ENCODE data around the gene YJU2.
"Not testable (repeated sequence)": the region's sequence is repeated elsewhere in the genome, so short reads cannot be mapped to it uniquely, and the experiment has no call there.

The YJU2 gene

DNA sequence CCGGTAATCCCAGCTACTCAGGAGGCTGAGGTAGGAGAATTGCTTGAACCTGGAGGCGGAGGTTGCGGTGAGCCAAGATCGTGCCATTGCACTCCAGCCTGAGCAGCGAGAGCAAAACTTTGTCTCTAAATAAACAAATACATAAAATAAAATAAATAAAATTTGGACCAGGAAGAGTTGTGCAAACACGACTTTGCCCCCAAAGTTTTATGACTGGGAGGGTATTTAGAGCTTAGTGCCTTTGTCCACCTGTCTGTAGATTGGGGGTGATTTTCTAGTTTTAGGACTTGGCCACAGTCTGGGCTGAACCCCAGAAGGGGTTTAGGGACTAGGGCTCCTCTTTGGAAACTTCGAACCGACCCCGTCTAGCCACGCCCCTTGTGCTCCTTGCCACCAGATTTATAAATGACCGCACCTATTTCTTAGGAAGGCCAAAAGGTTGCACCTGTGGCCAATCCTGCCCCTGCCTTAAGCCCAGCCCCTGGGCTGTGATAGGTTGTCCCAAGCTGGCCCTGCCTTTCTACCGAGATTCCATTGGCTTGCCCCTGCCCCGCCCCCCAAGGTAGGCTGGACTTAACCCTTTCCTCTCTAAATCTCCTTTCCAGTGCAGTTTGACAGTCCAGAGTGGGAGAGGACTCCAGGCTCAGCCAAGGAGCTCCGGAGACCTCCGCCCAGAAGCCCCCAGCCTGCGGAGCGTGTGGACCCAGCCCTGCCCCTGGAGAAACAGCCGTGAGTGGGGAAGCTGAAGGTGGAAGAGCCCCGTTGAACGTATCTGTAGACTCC, 37.5 kb downstream of the YJU2 start:
- no peaks in the 10 kb centered on the region for H3K9me3 ChIP-seq (ENCODE audit: control insufficient read depth, insufficient read depth, low read length)
- TF ChIP-seq CTCF (IDR thresholded peaks at IDR 0.05; ENCODE audit: low read depth, low read length, poor library complexity, severe bottlenecking), result no peak
- no peak for TF ChIP-seq EZH2phosphoT487 (IDR thresholded peaks at IDR 0.05; ENCODE audit: borderline replicate concordance, low read length)
- no peaks in the 10 kb centered on the region for H3F3A ChIP-seq (ENCODE audit: control insufficient read depth, insufficient read depth)
- no peaks in the 10 kb centered on the region for H4K20me1 ChIP-seq (ENCODE audit: control insufficient read depth, insufficient read depth, low read depth, low read length)
- H3K4me3 ChIP-seq (ENCODE audit: low read length), result no peak overlapping the region
- no peaks in the 10 kb centered on the region for H3K36me3 ChIP-seq (ENCODE audit: control insufficient read depth, low read length)
- H3K4me1 ChIP-seq (ENCODE audit: control insufficient read depth, low read length), result no peaks in the 10 kb centered on the region
- H3K4me2 ChIP-seq (ENCODE audit: low read length), result no peak overlapping the region
- H3K27me3 ChIP-seq (ENCODE audit: control insufficient read depth, low read length), result no peaks in the 10 kb centered on the region
- no peak overlapping the region for H3K27ac ChIP-seq (ENCODE audit: low read depth, low read length)
- H3K79me2 ChIP-seq (ENCODE audit: control insufficient read depth, low read length), result no peaks in the 10 kb centered on the region
- H3K9me2 ChIP-seq (replicated peaks; ENCODE audit: control insufficient read depth, low read length), result no peaks in the 10 kb centered on the region

- no peaks in the 10 kb centered on the region for H3K36me3 ChIP-seq (ENCODE audit: control insufficient read depth, low read length)
- H3K9me3 ChIP-seq (ENCODE audit: control insufficient read depth, insufficient read depth, low read length), result no peaks in the 10 kb centered on the region
- no peaks in the 10 kb centered on the region for H3K27me3 ChIP-seq (ENCODE audit: control insufficient read depth, low read length)
- H3K4me3 ChIP-seq (ENCODE audit: low read length), result no peak overlapping the region
- no peaks in the 10 kb centered on the region for H3K4me1 ChIP-seq (ENCODE audit: control insufficient read depth, low read length)
- no peak overlapping the region for H3K4me2 ChIP-seq (ENCODE audit: low read length)
- H3K27ac ChIP-seq (ENCODE audit: low read depth, low read length), result no peak overlapping the region
- no peaks in the 10 kb centered on the region for H3K9me2 ChIP-seq (replicated peaks; ENCODE audit: control insufficient read depth, low read length)
- H3F3A ChIP-seq (ENCODE audit: control insufficient read depth, insufficient read depth), result no peaks in the 10 kb centered on the region
- H3K79me2 ChIP-seq (ENCODE audit: control insufficient read depth, low read length), result no peaks in the 10 kb centered on the region
- TF ChIP-seq CTCF (IDR thresholded peaks at IDR 0.05; ENCODE audit: low read depth, low read length, poor library complexity, severe bottlenecking), result no peak
- TF ChIP-seq EZH2phosphoT487 (IDR thresholded peaks at IDR 0.05; ENCODE audit: borderline replicate concordance, low read length), result no peak
- no peaks in the 10 kb centered on the region for H4K20me1 ChIP-seq (ENCODE audit: control insufficient read depth, insufficient read depth, low read depth, low read length)
Observed at GRCh38 chr19:4284974-4285373, 38.1 kb downstream of the YJU2 start.

GRCh38 chr19:4286141-4286540, 39.3 kb downstream of the YJU2 start:
- H3K27me3 ChIP-seq (ENCODE audit: control insufficient read depth, low read length); H3F3A ChIP-seq (ENCODE audit: control insufficient read depth, insufficient read depth); H3K4me3 ChIP-seq (ENCODE audit: low read length); H3K4me1 ChIP-seq (ENCODE audit: control insufficient read depth, low read length); H3K79me2 ChIP-seq (ENCODE audit: control insufficient read depth, low read length); H3K9me2 ChIP-seq (replicated peaks; ENCODE audit: control insufficient read depth, low read length); H3K4me2 ChIP-seq (ENCODE audit: low read length); H3K9me3 ChIP-seq (ENCODE audit: control insufficient read depth, insufficient read depth, low read length); H3K36me3 ChIP-seq (ENCODE audit: control insufficient read depth, low read length); H3K27ac ChIP-seq (ENCODE audit: low read depth, low read length); H4K20me1 ChIP-seq (ENCODE audit: control insufficient read depth, insufficient read depth, low read depth, low read length): not testable (repeated sequence)

DNA sequence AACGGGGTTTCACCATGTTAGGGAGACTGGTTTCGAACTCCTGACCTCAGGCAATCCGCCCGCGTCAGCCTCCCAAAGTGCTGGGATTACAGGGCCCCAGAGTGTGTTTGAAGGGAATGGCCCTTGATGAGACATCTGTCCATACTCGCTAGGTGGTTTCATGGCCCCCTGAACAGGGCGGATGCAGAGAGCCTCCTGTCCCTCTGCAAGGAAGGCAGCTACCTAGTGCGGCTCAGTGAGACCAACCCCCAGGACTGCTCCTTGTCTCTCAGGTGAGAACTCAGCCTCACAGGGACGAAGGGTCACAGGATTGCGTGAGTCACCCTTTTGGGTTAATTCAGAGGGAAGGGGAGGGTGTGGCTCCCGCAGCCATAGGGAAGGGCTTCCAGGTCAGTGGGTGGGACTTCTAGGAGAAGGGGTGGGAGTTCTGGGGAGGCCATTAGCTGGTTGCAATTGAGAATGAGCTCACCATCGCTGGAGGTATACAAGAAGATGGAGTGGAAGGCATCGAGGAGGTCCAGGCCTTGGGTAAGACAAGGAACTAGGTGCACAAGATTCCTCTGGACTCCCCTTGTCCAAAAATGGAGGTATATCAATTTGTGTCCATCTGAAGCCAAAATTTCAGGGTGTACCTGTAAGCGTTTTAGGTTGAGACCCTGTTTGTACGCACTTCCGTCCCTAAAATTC, 41.4 kb downstream of the YJU2 start:
- H3K27ac ChIP-seq (ENCODE audit: low read depth, low read length), result no peak overlapping the region
- no peak overlapping the region for H3K4me3 ChIP-seq (ENCODE audit: low read length)

More for the DNA sequence above, 41.4 kb downstream of the YJU2 start:
- H3F3A ChIP-seq (ENCODE audit: control insufficient read depth, insufficient read depth), result no peaks in the 10 kb centered on the region
- H3K27me3 ChIP-seq (ENCODE audit: control insufficient read depth, low read length), result no peaks in the 10 kb centered on the region
- H3K4me1 ChIP-seq (ENCODE audit: control insufficient read depth, low read length), result no peaks in the 10 kb centered on the region
- H3K4me2 ChIP-seq (ENCODE audit: low read length), result no peak overlapping the region
- no peaks in the 10 kb centered on the region for H4K20me1 ChIP-seq (ENCODE audit: control insufficient read depth, insufficient read depth, low read depth, low read length)
- H3K36me3 ChIP-seq (ENCODE audit: control insufficient read depth, low read length), result no peaks in the 10 kb centered on the region
- no peak for TF ChIP-seq EZH2phosphoT487 (IDR thresholded peaks at IDR 0.05; ENCODE audit: borderline replicate concordance, low read length)
- H3K9me2 ChIP-seq (replicated peaks; ENCODE audit: control insufficient read depth, low read length), result no peaks in the 10 kb centered on the region
- H3K79me2 ChIP-seq (ENCODE audit: control insufficient read depth, low read length), result no peaks in the 10 kb centered on the region
- no peaks in the 10 kb centered on the region for H3K9me3 ChIP-seq (ENCODE audit: control insufficient read depth, insufficient read depth, low read length)

All from DOHH2 (cell line).